Transverse colon (tissue), 4 donors: ENCODE data around the gene HOXB4. TPM values are rescaled to one million over a fixed set of nuclear protein-coding genes. Genes with fewer than 3 reads are reported as not detected.

Experiments
- DNase-seq: peaks from one replicate; pipeline ENCODE4 v3.0.0-alpha.2; 2019
- H3K27ac ChIP-seq, 4 donors: fragments of 200-600 bp; sonication (generic); 2 replicates each; pipeline ENCODE4 v1.5.1; 2016 to 2018; ENCODE audit warnings: inconsistent platforms in 4 of 4
- H3K27me3 ChIP-seq: fragments of 200-600 bp; sonication (generic); 2 replicates; pipeline ENCODE4 v1.5.1; 2017; ENCODE audit warnings: inconsistent platforms
- H3K36me3 ChIP-seq, 4 donors: fragments of 200-600 bp; sonication (generic); 2 replicates each; pipeline ENCODE4 v1.5.1; 2017 to 2019; ENCODE audit warnings: inconsistent platforms in 4 of 4
- H3K4me1 ChIP-seq, 4 donors: fragments of 200-600 bp; sonication (generic); 2 replicates each; pipeline ENCODE4 v1.5.1; 2017 to 2020; ENCODE audit warnings: inconsistent platforms in 4 of 4
- H3K4me3 ChIP-seq, 4 donors: fragments of 200-600 bp; sonication (generic); 1 replicate in 1 of 4; 2 replicates in 3 of 4; pipeline versions ENCODE4 v1.5.1 to v1.6.1; 2017 to 2019; ENCODE audit warnings: inconsistent platforms in 4 of 4
- H3K9me3 ChIP-seq, 2 donors: fragments of 200-600 bp; sonication (generic); 2 replicates each; pipeline ENCODE4 v1.5.1; 2017 to 2019; ENCODE audit warnings: inconsistent platforms in 2 of 2
- CTCF ChIP-seq, 5 experiments: fragments of 200-600 bp in 3 of 5; fragments of 450-650 bp in 2 of 5; sonication (generic) in 3 of 5; IDR thresholded peaks; 1 replicate in 2 of 5; 2 replicates in 3 of 5; pipeline ENCODE4 v1.5.1; 2016 to 2017; ENCODE audit warnings: antibody characterized with exemption in 5 of 5, inconsistent platforms in 3 of 5, mild to moderate bottlenecking in 2 of 5, moderate library complexity in 1 of 5
- EP300 ChIP-seq: sonication (generic); formaldehyde crosslinking; IDR thresholded peaks from one replicate; pipeline ENCODE4 v1.6.1; 2017; ENCODE audit warnings: antibody characterized with exemption, low read depth
- POLR2A ChIP-seq: fragments of 450-650 bp; IDR thresholded peaks from one replicate; pipeline ENCODE4 v1.6.1; 2016; ENCODE audit warnings: antibody characterized with exemption, mild to moderate bottlenecking, moderate library complexity
- POLR2AphosphoS5 ChIP-seq, 3 donors: sonication (generic); formaldehyde crosslinking; IDR thresholded peaks; one replicate each; pipeline ENCODE4 v1.6.1; 2016; ENCODE audit warnings: antibody characterized with exemption in 3 of 3
- WGBS, 2 donors: methylation state at CpG; one replicate each; pipeline ENCODE4 v1.1.5; 2018; ENCODE audit warnings: low coverage in 1 of 2; 5-methylcytosine and 5-hydroxymethylcytosine counted together
- in situ Hi-C, 4 donors: fragments of 200-750 bp; cut with MboI; loops; one replicate each; pipeline versions ENCODE4 v1.15.0 to v1.15.1; 2017; ENCODE audit warnings: low sequenced_read_pairs in 3 of 4, low pct_ligation_motif_present in 1 of 4, low pct_unique_long_range_greater_than_20kb in 1 of 4
- intact Hi-C: fragments of 100-400 bp; cut with DNase I; formaldehyde crosslinking; loops from one replicate; pipeline ENCODE4 v1.15.1; 2023; ENCODE audit warnings: low total_unique reads
- total RNA-seq, 4 donors: library from RNA; depleted of rRNA; stranded (reverse); fragments of >200 nt; gene quantifications; one replicate each; pipeline ENCODE4 v1.1.0, GENCODE V29; 2016

HOXB4 gene
- total RNA-seq, 4 donors from 2014 or later, result 1.9 to 4.8 (median 2.0) TPM; not detected in 1

- intact Hi-C loops, result no loop called here
- TF ChIP-seq POLR2AphosphoS5 (IDR thresholded peaks at IDR 0.05), result no peak
- no peak for TF ChIP-seq CTCF (IDR thresholded peaks at IDR 0.05)
- peak; percentile 8 for TF ChIP-seq POLR2A
- DNase-seq, result no peak
- H3K9me3 ChIP-seq, result no peaks in the 10 kb centered on the region
- H3K4me1 ChIP-seq, result peaks cover 12 to 78% (median 62%) of the 10 kb centered on the region in 4 donors
- in situ Hi-C loops, result no loop called here
- H3K27ac ChIP-seq, result peak overlapping the region in 2 of 4 donors; percentile 2 to 8
- no peaks in the 10 kb centered on the region for H3K36me3 ChIP-seq
- peaks cover 100% of the 10 kb centered on the region for H3K27me3 ChIP-seq
- 55 to 66% methylated on average over 10 to 11 of the region's 11 CpGs for WGBS, 2 donors
- H3K4me3 ChIP-seq, result no peak overlapping the region
These were observed 44.7 kb upstream of the HOXB4 start for GRCh38 chr17:48622857-48623256.

GRCh38 chr17:48621410-48622392 is 43.6 kb upstream of the HOXB4 start:
- intact Hi-C loops (no loop called here), in situ Hi-C loops (no loop called here)
- H3K4me1 ChIP-seq, result peaks cover 12 to 71% (median 56%) of the 10 kb centered on the region in 4 donors
- H3K27me3 ChIP-seq, result peaks cover 100% of the 10 kb centered on the region
- H3K4me3 ChIP-seq, result peak overlapping the region in 1 of 4 donors; percentile 13
- WGBS, 2 donors, result 38 to 50% methylated on average over 6 to 39 of the region's 41 CpGs
- H3K27ac ChIP-seq, result peak overlapping the region in 3 of 4 donors; percentile 3 to 79 (median 74)
- H3K9me3 ChIP-seq, result no peaks in the 10 kb centered on the region
- TF ChIP-seq POLR2AphosphoS5 (IDR thresholded peaks at IDR 0.05) (peak in 1 of 3 donors; percentile 9), EP300 (no peak)
- no peaks in the 10 kb centered on the region for H3K36me3 ChIP-seq
- DNase-seq, result no peak

GRCh38 chr17:48620461-48621139 is 42.5 kb upstream of the HOXB4 start:
- intact Hi-C loops (no loop called here), in situ Hi-C loops (no loop called here)
- peak overlapping the region in 1 of 4 donors; percentile 14 for H3K4me3 ChIP-seq
- no peaks in the 10 kb centered on the region for H3K9me3 ChIP-seq
- 31 to 48% methylated on average over 3 to 6 of the region's 6 CpGs for WGBS, 2 donors
- no peak for TF ChIP-seq CTCF (IDR thresholded peaks at IDR 0.05)
- no peak for TF ChIP-seq POLR2A
- TF ChIP-seq EP300, result no peak
- TF ChIP-seq POLR2AphosphoS5 (IDR thresholded peaks at IDR 0.05), result no peak
- H3K27me3 ChIP-seq, result peaks cover 100% of the 10 kb centered on the region
- H3K27ac ChIP-seq, result peak overlapping the region in 3 of 4 donors; percentile 74 to 79 (median 77)
- peaks cover 4 to 69% (median 49%) of the 10 kb centered on the region in 4 donors for H3K4me1 ChIP-seq
- no peaks in the 10 kb centered on the region for H3K36me3 ChIP-seq
- DNase-seq, result no peak

- peak overlapping the region; percentile 74 to 82 (median 78) for H3K27ac ChIP-seq
- peak overlapping the region in 1 of 4 donors; percentile 14 for H3K4me3 ChIP-seq
- peak; percentile 27 for TF ChIP-seq POLR2A
- TF ChIP-seq CTCF (IDR thresholded peaks at IDR 0.05), result no peak
- H3K36me3 ChIP-seq, result no peaks in the 10 kb centered on the region
- intact Hi-C loops, result loop anchor here (5.0 kb wide), 1 partner anchor 283 kb away; no protein-coding TSS in a partner anchor
- 47% methylated on average over 28 of the region's 32 CpGs; no CpG with 5 or more reads in 1 of the 2 donors for WGBS, 2 donors
- peaks cover 100% of the 10 kb centered on the region for H3K27me3 ChIP-seq
- in situ Hi-C loops, result no loop called here
- no peak for DNase-seq
- no peaks in the 10 kb centered on the region for H3K9me3 ChIP-seq
- peaks cover 3 to 68% (median 42%) of the 10 kb centered on the region in 4 donors for H3K4me1 ChIP-seq
These were observed 41.8 kb upstream of the HOXB4 start for GRCh38 chr17:48619826-48620449.
